Esophagus squamous epithelium (tissue), 4 donors: ENCODE results near the gene KCNJ4.

Experiments
- CTCF ChIP-seq, 6 experiments: fragments of 450-650 bp in 4 of 6; fragments of 200-600 bp in 2 of 6; sonication (generic) in 2 of 6; IDR thresholded peaks; one replicate each; pipeline ENCODE4 v1.5.1; 2016 to 2019; ENCODE audit warnings: antibody characterized with exemption in 6 of 6, mild to moderate bottlenecking in 4 of 6, moderate library complexity in 4 of 6
- POLR2A ChIP-seq, 4 donors: fragments of 450-650 bp; IDR thresholded peaks; one replicate each; pipeline ENCODE4 v1.6.1; 2017; ENCODE audit warnings: antibody characterized with exemption in 4 of 4, mild to moderate bottlenecking in 4 of 4, moderate library complexity in 3 of 4

GRCh38 chr22:38454353-38455075 is 485 bp downstream of the KCNJ4 start:
- TF ChIP-seq POLR2A (IDR thresholded peaks at IDR 0.05) (no peak), CTCF (IDR thresholded peaks at IDR 0.05) (no peak)
